ENCODE measurements around the gene SLC35E2B. TPM values are rescaled to one million over a fixed set of nuclear protein-coding genes. Genes with fewer than 3 reads are reported as not detected.

The SLC35E2B gene
- total and polyA plus RNA-seq, 9 donors: 24.7 to 59.2 (median 40.1) TPM

GRCh38 chr1:1671365-1672119 lies 21.1 kb downstream of the SLC35E2B start:
- H3K4me1 ChIP-seq (ENCODE audit: insufficient read depth): no peaks in the 10 kb centered on the region
- no peaks in the 10 kb centered on the region for H3K9me3 ChIP-seq
- no peaks in the 10 kb centered on the region for H3K36me3 ChIP-seq
- intact Hi-C loops (cut with DNase I): no loop called here
- H3K4me3 ChIP-seq: no peak overlapping the region
- 83 to 91% (median 84%) methylated on average over 27 of the region's 27 CpGs for WGBS, 3 donors
- no peak overlapping the region for H3K27ac ChIP-seq
- no peaks in the 10 kb centered on the region for H3K27me3 ChIP-seq
- peak in 2 of 5 donors; percentile 20 to 35 for DNase-seq
- no peak for TF ChIP-seq EP300 (IDR thresholded peaks at IDR 0.05)
- no peak for TF ChIP-seq CTCF (IDR thresholded peaks at IDR 0.05)
- no peak for TF ChIP-seq POLR2A (IDR thresholded peaks at IDR 0.05)

DNA sequence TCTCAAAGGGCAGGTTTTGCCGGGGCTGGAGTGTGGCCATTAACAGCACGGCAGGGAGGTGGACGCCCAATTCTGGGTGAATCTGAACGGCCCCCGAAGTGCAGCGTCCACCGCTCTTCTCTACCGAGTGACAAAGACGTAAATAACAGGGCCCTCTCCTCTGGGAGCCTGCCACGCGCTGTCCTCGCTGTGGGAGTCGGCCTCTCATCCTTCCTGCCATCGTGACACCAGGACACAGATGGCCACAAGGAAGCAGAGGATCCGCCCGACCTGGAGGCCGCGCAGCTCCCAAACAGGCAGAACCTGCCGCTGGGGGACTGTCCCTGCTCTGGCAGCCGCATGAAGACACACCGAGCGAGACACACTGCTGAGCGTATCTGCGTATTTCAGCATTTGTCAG lies 21.7 kb downstream of the SLC35E2B start:
- H3K4me1 ChIP-seq (ENCODE audit: insufficient read depth): no peaks in the 10 kb centered on the region
- H3K27me3 ChIP-seq: no peaks in the 10 kb centered on the region
- peak in 2 of 5 donors; percentile 24 to 31 for DNase-seq
- H3K9me3 ChIP-seq: no peaks in the 10 kb centered on the region
- no peaks in the 10 kb centered on the region for H3K36me3 ChIP-seq
- intact Hi-C loops (cut with DNase I): no loop called here
- 89 to 94% (median 90%) methylated on average over 24 of the region's 24 CpGs for WGBS, 3 donors
- no peak overlapping the region for H3K27ac ChIP-seq
- H3K4me3 ChIP-seq: no peak overlapping the region
- no peak for TF ChIP-seq EP300 (IDR thresholded peaks at IDR 0.05)
- no peak for TF ChIP-seq CTCF (IDR thresholded peaks at IDR 0.05)
- no peak for TF ChIP-seq POLR2A (IDR thresholded peaks at IDR 0.05)

DNA sequence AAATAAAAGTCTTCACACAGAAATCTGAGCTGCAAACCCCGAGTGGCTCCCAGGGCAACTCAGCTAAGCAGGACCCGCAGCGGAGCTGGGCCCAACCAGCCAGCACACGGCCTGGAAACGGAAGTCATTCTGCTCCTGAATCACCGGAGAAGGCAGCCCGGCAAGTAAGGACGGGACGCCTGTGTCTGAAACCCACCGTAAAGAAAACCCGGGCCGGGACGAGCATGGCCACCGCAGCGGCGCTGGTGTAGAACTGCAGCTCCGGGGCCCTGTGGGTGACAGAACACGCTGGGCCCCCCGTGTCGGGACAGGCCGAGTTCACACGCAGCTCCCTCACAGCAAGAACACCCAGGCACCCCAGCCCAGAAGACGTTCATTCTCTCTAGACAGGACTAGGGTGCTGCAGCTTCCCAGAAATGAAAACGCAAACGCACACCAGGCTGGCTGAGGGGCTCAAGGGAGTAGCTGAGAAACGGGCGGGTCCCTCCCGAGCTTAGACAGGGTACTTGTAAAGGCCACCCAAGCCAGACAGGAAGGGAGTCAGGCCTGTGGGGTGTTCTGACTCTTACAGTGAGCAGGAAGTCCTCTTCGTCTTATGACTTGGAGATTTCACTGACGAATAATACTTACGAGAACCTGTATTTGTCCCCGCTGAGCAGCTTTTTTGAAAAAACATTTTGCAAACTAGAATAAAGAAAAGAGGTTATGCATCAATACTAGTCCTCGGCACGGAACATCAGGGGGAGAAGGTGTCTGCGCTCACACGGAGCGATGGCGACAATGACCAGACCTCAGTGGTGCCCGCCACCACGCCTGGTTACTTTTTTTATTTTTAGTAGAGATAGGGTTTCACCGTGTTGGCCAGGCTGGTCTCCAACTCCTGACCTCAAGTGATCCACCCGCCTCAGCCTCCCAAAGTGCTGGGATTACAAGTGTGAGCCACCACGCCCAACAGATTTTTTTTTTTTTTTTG lies 22.8 kb downstream of the SLC35E2B start:
- intact Hi-C loops (cut with DNase I): loop anchor here in 1 of 4 donors (5.0 kb wide), 1 partner anchor 58 kb away; no protein-coding TSS in a partner anchor
- DNase-seq: peak in 2 of 5 donors; percentile 22 to 35
- H3K4me3 ChIP-seq: no peak overlapping the region
- H3K4me1 ChIP-seq (ENCODE audit: insufficient read depth): no peaks in the 10 kb centered on the region
- H3K9me3 ChIP-seq: no peaks in the 10 kb centered on the region
- no peak for TF ChIP-seq EP300 (IDR thresholded peaks at IDR 0.05)
- TF ChIP-seq CTCF (IDR thresholded peaks at IDR 0.05): no peak
- no peak for TF ChIP-seq POLR2A (IDR thresholded peaks at IDR 0.05)
- H3K27ac ChIP-seq: no peak overlapping the region
- H3K27me3 ChIP-seq: no peaks in the 10 kb centered on the region
- 86 to 92% (median 90%) methylated on average over 43 of the region's 43 CpGs for WGBS, 3 donors
- H3K36me3 ChIP-seq: no peaks in the 10 kb centered on the region

- DNase-seq: peak in 2 of 5 donors; percentile 16 to 26
- H3K9me3 ChIP-seq: no peaks in the 10 kb centered on the region
- TF ChIP-seq EP300 (IDR thresholded peaks at IDR 0.05) (no peak), POLR2A (IDR thresholded peaks at IDR 0.05) (no peak), CTCF (IDR thresholded peaks at IDR 0.05) (no peak)
- no peaks in the 10 kb centered on the region for H3K4me1 ChIP-seq (ENCODE audit: insufficient read depth)
- H3K4me3 ChIP-seq: no peak overlapping the region
- no peaks in the 10 kb centered on the region for H3K36me3 ChIP-seq
- no peaks in the 10 kb centered on the region for H3K27me3 ChIP-seq
- H3K27ac ChIP-seq: no peak overlapping the region
- 91 to 94% (median 91%) methylated on average over 15 of the region's 15 CpGs for WGBS, 3 donors
- intact Hi-C loops (cut with DNase I): loop anchor here in 1 of 4 donors (5.0 kb wide), 1 partner anchor 61 kb away; no protein-coding TSS in a partner anchor
Measured at GRCh38 chr1:1666526-1666925, 26.1 kb downstream of the SLC35E2B start.
